ENCODE data around the gene CSNK1A1. TPM values are rescaled to one million over a fixed set of nuclear protein-coding genes. Genes with fewer than 3 reads are reported as not detected.

The CSNK1A1 gene
- total RNA-seq, 1 donor from 2014 or later = 224 TPM

- Mint-ChIP-seq H3K9me3 (no peaks in the 10 kb centered on the region), H3K27me3 (no peaks in the 10 kb centered on the region), H3K36me3 (peaks cover 19% of the 10 kb centered on the region), H3K27ac (no peak overlapping the region), H3K4me1 (ENCODE audit: unreplicated experiment) (peaks cover 4% of the 10 kb centered on the region), H3K4me3 (no peak overlapping the region)
- no peak for DNase-seq (ENCODE audit: extremely low spot score, unreplicated experiment)
- TF ChIP-seq, protein P1, sequence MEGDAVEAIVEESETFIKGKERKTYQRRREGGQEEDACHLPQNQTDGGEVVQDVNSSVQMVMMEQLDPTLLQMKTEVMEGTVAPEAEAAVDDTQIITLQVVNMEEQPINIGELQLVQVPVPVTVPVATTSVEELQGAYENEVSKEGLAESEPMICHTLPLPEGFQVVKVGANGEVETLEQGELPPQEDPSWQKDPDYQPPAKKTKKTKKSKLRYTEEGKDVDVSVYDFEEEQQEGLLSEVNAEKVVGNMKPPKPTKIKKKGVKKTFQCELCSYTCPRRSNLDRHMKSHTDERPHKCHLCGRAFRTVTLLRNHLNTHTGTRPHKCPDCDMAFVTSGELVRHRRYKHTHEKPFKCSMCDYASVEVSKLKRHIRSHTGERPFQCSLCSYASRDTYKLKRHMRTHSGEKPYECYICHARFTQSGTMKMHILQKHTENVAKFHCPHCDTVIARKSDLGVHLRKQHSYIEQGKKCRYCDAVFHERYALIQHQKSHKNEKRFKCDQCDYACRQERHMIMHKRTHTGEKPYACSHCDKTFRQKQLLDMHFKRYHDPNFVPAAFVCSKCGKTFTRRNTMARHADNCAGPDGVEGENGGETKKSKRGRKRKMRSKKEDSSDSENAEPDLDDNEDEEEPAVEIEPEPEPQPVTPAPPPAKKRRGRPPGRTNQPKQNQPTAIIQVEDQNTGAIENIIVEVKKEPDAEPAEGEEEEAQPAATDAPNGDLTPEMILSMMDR (conservative IDR thresholded peaks at IDR 0.05) = no peak
Measured at GRCh38 chr5:149498724-149499336, 52.4 kb downstream of the CSNK1A1 start.

DNA sequence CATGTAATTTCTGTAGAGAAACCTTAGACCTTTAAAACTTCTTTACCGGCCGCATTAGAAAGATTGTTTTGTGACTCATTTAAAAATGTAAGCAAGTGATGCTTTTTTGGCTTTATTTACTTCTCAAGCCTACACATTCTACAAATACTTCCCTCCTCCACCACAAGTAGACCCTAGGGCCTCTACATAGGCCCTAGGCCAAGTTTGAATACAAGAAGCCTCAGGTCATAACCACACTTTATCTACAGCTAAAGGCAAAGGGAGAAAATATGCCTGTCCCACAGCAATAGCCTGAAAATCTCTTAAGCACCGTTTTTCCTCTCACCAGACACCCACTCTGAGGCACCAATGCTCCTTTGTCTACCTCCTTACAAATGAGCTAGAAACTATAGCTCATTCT is 53.9 kb downstream of the CSNK1A1 start:
- peak overlapping the region; percentile 10 for H3K27ac Mint-ChIP-seq
- TF ChIP-seq, protein P1 (conservative IDR thresholded peaks at IDR 0.05) = no peak

DNA sequence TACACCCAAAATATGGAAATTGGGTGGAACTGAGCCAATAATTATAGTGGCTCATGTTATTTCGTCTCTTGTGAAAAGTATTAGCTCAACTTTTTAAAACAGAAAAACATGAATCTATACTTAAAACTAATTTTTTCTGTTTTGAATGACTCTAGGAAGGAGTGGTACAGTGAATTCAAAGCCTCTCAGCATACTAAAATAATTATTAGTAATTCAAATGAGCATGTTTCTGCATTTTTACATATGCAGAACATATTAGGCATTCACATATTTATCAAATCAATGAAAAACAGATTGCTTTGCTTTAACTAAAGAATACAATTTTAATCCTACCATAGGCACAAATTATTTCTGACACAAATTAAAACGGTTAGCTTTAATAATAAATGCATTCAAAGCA is 54.3 kb downstream of the CSNK1A1 start:
- TF ChIP-seq, protein P1 (conservative IDR thresholded peaks at IDR 0.05) = no peak
- no peak overlapping the region for H3K27ac Mint-ChIP-seq
- peaks cover 15% of the 10 kb centered on the region for H3K4me1 Mint-ChIP-seq (ENCODE audit: unreplicated experiment)
- DNase-seq (ENCODE audit: extremely low spot score, unreplicated experiment) = no peak
- H3K27me3 Mint-ChIP-seq = no peaks in the 10 kb centered on the region
- H3K36me3 Mint-ChIP-seq = peaks cover 23% of the 10 kb centered on the region
- H3K4me3 Mint-ChIP-seq = no peak overlapping the region
- H3K9me3 Mint-ChIP-seq = no peaks in the 10 kb centered on the region

More for the DNA sequence above, 53.9 kb downstream of the CSNK1A1 start:
- Mint-ChIP-seq H3K27me3 (no peaks in the 10 kb centered on the region), H3K4me1 (ENCODE audit: unreplicated experiment) (peaks cover 14% of the 10 kb centered on the region), H3K36me3 (peaks cover 23% of the 10 kb centered on the region), H3K9me3 (no peaks in the 10 kb centered on the region), H3K4me3 (no peak overlapping the region)
- DNase-seq (ENCODE audit: extremely low spot score, unreplicated experiment) = no peak

GRCh38 chr5:149496166-149496565 is 55.1 kb downstream of the CSNK1A1 start:
- Mint-ChIP-seq H3K27ac (peak overlapping the region; percentile 14), H3K9me3 (no peaks in the 10 kb centered on the region), H3K4me3 (no peak overlapping the region), H3K36me3 (peaks cover 20% of the 10 kb centered on the region), H3K4me1 (ENCODE audit: unreplicated experiment) (peaks cover 19% of the 10 kb centered on the region), H3K27me3 (no peaks in the 10 kb centered on the region)
- TF ChIP-seq, protein P1 (conservative IDR thresholded peaks at IDR 0.05) = no peak
- no peak for DNase-seq (ENCODE audit: extremely low spot score, unreplicated experiment)

- H3K4me3 Mint-ChIP-seq = no peak overlapping the region
- H3K9me3 Mint-ChIP-seq = no peaks in the 10 kb centered on the region
- H3K4me1 Mint-ChIP-seq (ENCODE audit: unreplicated experiment) = peaks cover 19% of the 10 kb centered on the region
- DNase-seq (ENCODE audit: extremely low spot score, unreplicated experiment) = no peak
- no peaks in the 10 kb centered on the region for H3K27me3 Mint-ChIP-seq
- TF ChIP-seq, protein P1 (conservative IDR thresholded peaks at IDR 0.05) = no peak
- peaks cover 16% of the 10 kb centered on the region for H3K36me3 Mint-ChIP-seq
- peak overlapping the region; percentile 14 for H3K27ac Mint-ChIP-seq
Measured at GRCh38 chr5:149495673-149496072, 55.6 kb downstream of the CSNK1A1 start.
